ENCODE results near the gene CBX2.

The CBX2 gene

GRCh38 chr17:79742951-79743476, 34.9 kb upstream of the CBX2 start:
- H3F3A ChIP-seq (ENCODE audit: insufficient read depth): no peaks in the 10 kb centered on the region
- H2AFZ ChIP-seq (ENCODE audit: low read depth, low read length, severe bottlenecking): no peak overlapping the region
- no peaks in the 10 kb centered on the region for H3K27me3 ChIP-seq (ENCODE audit: low read length)
- no peaks in the 10 kb centered on the region for H4K20me1 ChIP-seq (ENCODE audit: low read depth, low read length)
- no peak overlapping the region for H3K4me3 ChIP-seq (ENCODE audit: insufficient read depth, low read length, poor library complexity, severe bottlenecking)
- H3K36me3 ChIP-seq (ENCODE audit: low read length): no peaks in the 10 kb centered on the region
- H3K9me3 ChIP-seq (ENCODE audit: insufficient read depth, low read length): no peaks in the 10 kb centered on the region
- no peaks in the 10 kb centered on the region for H3K79me2 ChIP-seq (ENCODE audit: insufficient read depth, low read length)
- no peak overlapping the region for H3K9ac ChIP-seq (ENCODE audit: low read length)
- H3K4me2 ChIP-seq (ENCODE audit: low read depth, low read length, poor library complexity, severe bottlenecking): no peak overlapping the region
- H3K27ac ChIP-seq (ENCODE audit: low read depth, low read length): no peak overlapping the region
- TF ChIP-seq EZH2phosphoT487 (conservative IDR thresholded peaks at IDR 0.05; ENCODE audit: low read length) (no peak), CTCF (IDR thresholded peaks at IDR 0.05; ENCODE audit: insufficient read depth, low read length, poor library complexity, severe bottlenecking) (no peak)
- H3K9me2 ChIP-seq (replicated peaks; ENCODE audit: insufficient read depth, low read length): no peaks in the 10 kb centered on the region

GRCh38 chr17:79743614-79744013, 34.3 kb upstream of the CBX2 start:
- no peaks in the 10 kb centered on the region for H3K79me2 ChIP-seq (ENCODE audit: insufficient read depth, low read length)
- H3K27me3 ChIP-seq (ENCODE audit: low read length): no peaks in the 10 kb centered on the region
- no peak overlapping the region for H3K4me2 ChIP-seq (ENCODE audit: low read depth, low read length, poor library complexity, severe bottlenecking)
- no peak for TF ChIP-seq CTCF (IDR thresholded peaks at IDR 0.05; ENCODE audit: insufficient read depth, low read length, poor library complexity, severe bottlenecking)
- TF ChIP-seq EZH2phosphoT487 (conservative IDR thresholded peaks at IDR 0.05; ENCODE audit: low read length): no peak
- H4K20me1 ChIP-seq (ENCODE audit: low read depth, low read length): no peaks in the 10 kb centered on the region
- no peaks in the 10 kb centered on the region for H3F3A ChIP-seq (ENCODE audit: insufficient read depth)
- no peak overlapping the region for H3K27ac ChIP-seq (ENCODE audit: low read depth, low read length)
- no peaks in the 10 kb centered on the region for H3K9me2 ChIP-seq (replicated peaks; ENCODE audit: insufficient read depth, low read length)
- no peaks in the 10 kb centered on the region for H3K9me3 ChIP-seq (ENCODE audit: insufficient read depth, low read length)
- H3K36me3 ChIP-seq (ENCODE audit: low read length): no peaks in the 10 kb centered on the region
- H2AFZ ChIP-seq (ENCODE audit: low read depth, low read length, severe bottlenecking): no peak overlapping the region
- H3K4me3 ChIP-seq (ENCODE audit: insufficient read depth, low read length, poor library complexity, severe bottlenecking): no peak overlapping the region
- H3K9ac ChIP-seq (ENCODE audit: low read length): no peak overlapping the region

- Histone ChIP-seq H3F3A (ENCODE audit: insufficient read depth) (no peaks in the 10 kb centered on the region), H3K79me2 (ENCODE audit: insufficient read depth, low read length) (no peaks in the 10 kb centered on the region), H3K4me3 (ENCODE audit: insufficient read depth, low read length, poor library complexity, severe bottlenecking) (no peak overlapping the region), H3K9me2 (replicated peaks; ENCODE audit: insufficient read depth, low read length) (no peaks in the 10 kb centered on the region), H3K9me3 (ENCODE audit: insufficient read depth, low read length) (no peaks in the 10 kb centered on the region), H2AFZ (ENCODE audit: low read depth, low read length, severe bottlenecking) (no peak overlapping the region), H3K36me3 (ENCODE audit: low read length) (no peaks in the 10 kb centered on the region), H3K4me2 (ENCODE audit: low read depth, low read length, poor library complexity, severe bottlenecking) (no peak overlapping the region), H3K9ac (ENCODE audit: low read length) (no peak overlapping the region), H3K27me3 (ENCODE audit: low read length) (no peaks in the 10 kb centered on the region), H4K20me1 (ENCODE audit: low read depth, low read length) (no peaks in the 10 kb centered on the region), H3K27ac (ENCODE audit: low read depth, low read length) (no peak overlapping the region)
- TF ChIP-seq CTCF (IDR thresholded peaks at IDR 0.05; ENCODE audit: insufficient read depth, low read length, poor library complexity, severe bottlenecking) (no peak), EZH2phosphoT487 (conservative IDR thresholded peaks at IDR 0.05; ENCODE audit: low read length) (no peak)
These were observed 32.3 kb upstream of the CBX2 start for GRCh38 chr17:79745641-79746105.

Data from SU-DHL-6 (cell line).